Stimulated activated CD4-positive, alpha-beta T cell treated with anti-CD3 and anti-CD28 coated beads, Interleukin-1b, Interleukin-23, amount 100 ng/mL, for 1 hour (primary cell): ENCODE measurements around the gene NRG3.

Source experiments
- DNase-seq, 2 donors: peaks; one replicate each; pipeline ENCODE4 v3.0.0-alpha.2; 2020; ENCODE audit warnings: low read depth in 2 of 2

Gene NRG3

GRCh38 chr10:82565197-82565575 is 690.2 kb downstream of the NRG3 start:
- no peak for DNase-seq

DNA sequence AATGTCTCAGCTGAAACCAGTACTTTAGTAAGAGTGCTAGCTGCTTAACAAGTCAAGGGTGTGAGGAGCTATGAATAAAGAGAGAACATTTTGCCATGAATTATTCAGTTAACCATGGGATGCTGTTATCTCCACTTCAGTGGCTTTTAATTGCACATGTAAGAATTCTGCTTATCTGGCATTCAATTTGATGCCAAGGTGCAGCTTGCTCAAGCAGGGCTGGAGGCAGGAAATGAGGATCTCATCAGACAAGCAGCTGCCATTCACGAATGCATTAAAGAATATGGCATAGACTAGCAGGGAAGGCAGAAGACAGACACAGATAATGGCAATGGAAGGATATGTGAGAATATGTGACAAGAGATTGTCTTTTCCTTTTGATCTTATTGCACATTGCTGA is 697.8 kb downstream of the NRG3 start:
- DNase-seq: no peak

GRCh38 chr10:82574081-82574480 is 699.1 kb downstream of the NRG3 start:
- no peak for DNase-seq

DNA sequence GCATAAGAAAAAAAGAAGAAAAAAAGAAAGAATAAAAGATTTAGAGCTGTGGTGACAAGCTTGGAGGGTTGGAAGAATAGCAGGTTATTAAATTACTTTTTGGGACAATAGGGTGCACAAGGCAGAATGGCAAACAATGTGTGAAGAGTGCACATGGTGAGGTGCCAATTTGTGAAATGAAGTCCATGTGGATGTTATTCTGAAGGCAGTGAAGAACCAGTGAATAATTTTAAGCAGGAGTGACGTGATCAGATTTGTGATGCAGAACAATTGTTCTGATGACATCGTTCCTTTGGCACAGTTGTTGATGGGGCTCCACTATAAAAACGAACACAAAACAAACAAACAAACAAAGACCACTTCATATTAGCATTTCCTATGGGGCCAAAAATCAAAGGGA is 700.3 kb downstream of the NRG3 start:
- no peak for DNase-seq

- DNase-seq: no peak
Observed at GRCh38 chr10:82576093-82576492, 701.1 kb downstream of the NRG3 start.

- DNase-seq: no peak
Observed at GRCh38 chr10:82581940-82582339, 706.9 kb downstream of the NRG3 start.

- no peak for DNase-seq
Observed at GRCh38 chr10:82591421-82591820, 716.4 kb downstream of the NRG3 start.

GRCh38 chr10:82597840-82598239 is 722.8 kb downstream of the NRG3 start:
- DNase-seq: no peak

DNA sequence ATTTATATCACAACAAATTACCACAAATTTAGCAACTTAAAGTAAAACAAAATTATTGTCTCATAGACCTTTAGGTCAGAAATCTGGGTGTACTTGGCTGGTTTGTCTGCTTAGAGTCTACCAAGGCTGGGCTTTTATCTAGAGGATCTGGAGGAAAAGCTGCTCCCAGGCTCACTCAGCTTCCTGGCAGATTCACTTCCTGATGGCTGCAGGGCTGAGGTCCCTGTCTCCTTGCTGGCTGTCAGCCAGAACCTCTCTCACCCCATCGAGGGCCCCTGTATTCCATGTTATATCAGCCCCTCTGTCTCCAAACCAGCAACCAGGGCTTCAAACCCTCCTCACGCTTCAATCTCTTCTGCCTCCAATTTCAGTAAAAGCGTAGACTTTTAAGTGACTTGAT is 734.9 kb downstream of the NRG3 start:
- DNase-seq: no peak

- DNase-seq: no peak
Observed at GRCh38 chr10:82618007-82618406, 743.0 kb downstream of the NRG3 start.

- no peak for DNase-seq
Observed at GRCh38 chr10:82621680-82622079, 746.7 kb downstream of the NRG3 start.

DNA sequence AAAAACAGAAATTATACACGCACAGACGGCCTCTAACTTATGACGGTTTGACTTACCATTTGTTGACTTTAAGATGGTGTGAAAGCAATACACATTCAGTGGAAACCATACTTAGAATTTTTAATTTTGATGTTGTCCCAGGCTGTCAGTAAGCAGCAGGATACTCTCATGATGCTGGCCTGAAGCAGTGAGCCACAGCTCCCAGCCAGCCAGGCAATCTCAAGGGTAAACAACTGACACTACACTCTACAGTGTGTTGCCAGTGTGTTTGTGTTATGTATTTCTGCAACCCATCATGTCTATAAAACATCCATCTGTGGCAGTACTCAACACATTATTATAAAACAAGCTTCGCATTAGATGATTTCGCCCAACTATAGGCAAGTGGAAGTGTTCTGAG is 747.5 kb downstream of the NRG3 start:
- no peak for DNase-seq

GRCh38 chr10:82625512-82626189 is 750.7 kb downstream of the NRG3 start:
- DNase-seq: no peak

- no peak for DNase-seq
Observed at GRCh38 chr10:82628373-82628772, 753.4 kb downstream of the NRG3 start.

DNA sequence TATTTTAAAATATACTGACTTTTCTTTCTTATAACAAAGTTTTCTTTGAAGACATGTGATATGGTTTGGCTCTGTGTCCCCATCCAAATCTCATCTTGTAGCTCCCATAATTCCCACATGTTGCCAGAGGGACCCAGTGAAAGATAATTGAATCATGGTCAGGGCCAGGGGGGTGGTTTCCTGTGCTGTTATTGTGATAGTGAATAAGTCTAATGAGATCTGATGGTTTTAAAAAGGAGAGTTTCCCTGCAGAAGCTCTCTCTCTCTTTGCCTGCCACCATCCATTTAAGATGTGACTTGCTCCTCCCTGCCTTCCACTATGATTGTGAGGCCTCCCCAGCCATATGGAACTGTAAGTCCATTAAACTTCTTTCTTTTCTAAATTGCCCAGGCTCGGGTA is 768.1 kb downstream of the NRG3 start:
- no peak for DNase-seq

DNA sequence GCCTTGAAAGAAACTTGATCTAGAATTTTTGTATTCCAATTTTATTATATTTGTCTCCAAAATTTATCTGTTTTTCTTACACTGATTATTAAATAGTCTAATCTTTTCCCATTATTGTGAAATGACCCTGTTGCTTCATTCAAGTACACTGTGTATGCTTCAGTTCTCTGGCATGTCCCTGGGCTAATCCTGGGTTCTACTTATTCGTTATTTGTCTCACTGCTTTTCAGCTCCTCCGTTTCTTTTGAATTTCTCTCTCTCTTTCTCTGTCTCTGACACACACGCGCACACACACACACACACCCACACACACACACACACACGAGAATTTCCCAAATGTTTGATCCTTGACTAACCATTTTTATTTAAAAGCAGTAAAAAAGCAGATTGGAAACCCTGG is 768.6 kb downstream of the NRG3 start:
- DNase-seq: no peak

GRCh38 chr10:82645221-82645620 is 770.2 kb downstream of the NRG3 start:
- DNase-seq: no peak

GRCh38 chr10:82653244-82654155 is 778.5 kb downstream of the NRG3 start:
- DNase-seq: no peak

GRCh38 chr10:82660205-82660604 is 785.2 kb downstream of the NRG3 start:
- no peak for DNase-seq

DNA sequence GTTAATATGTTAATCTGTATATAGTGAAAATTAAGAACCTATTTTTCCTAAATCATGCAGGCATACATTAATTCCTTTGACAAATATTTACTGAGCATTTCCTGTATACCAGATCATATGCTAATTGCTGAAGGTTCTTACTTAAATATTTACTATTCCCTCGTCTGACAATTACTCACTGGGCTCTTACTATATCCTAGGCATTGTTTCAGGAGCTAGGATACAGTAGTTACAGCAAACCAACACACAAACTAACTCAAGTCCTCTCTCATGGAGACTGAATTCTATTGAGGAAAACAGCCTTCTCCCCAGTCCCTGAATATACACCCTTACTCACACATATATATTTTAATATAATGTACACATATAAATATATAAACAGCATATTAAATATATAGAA is 786.0 kb downstream of the NRG3 start:
- no peak for DNase-seq

DNA sequence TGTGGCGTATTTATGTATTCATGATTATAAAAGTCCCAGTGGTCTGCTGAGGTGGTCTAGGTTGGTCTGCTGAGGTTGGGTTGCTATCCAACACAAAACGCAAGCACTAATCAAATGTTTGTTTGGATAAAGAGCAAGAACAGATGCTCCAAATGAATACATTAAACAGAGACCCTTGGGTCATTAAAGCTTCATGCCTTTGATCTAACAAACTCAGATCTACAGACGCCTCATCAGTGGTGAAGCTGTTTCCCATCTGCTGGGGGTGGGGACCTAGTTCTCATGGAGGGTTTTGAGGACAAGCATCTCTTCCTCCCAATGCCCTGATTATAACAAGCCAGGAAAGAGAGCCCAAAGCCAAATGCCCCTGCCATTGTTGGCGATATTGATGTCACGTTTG is 786.7 kb downstream of the NRG3 start:
- no peak for DNase-seq

DNA sequence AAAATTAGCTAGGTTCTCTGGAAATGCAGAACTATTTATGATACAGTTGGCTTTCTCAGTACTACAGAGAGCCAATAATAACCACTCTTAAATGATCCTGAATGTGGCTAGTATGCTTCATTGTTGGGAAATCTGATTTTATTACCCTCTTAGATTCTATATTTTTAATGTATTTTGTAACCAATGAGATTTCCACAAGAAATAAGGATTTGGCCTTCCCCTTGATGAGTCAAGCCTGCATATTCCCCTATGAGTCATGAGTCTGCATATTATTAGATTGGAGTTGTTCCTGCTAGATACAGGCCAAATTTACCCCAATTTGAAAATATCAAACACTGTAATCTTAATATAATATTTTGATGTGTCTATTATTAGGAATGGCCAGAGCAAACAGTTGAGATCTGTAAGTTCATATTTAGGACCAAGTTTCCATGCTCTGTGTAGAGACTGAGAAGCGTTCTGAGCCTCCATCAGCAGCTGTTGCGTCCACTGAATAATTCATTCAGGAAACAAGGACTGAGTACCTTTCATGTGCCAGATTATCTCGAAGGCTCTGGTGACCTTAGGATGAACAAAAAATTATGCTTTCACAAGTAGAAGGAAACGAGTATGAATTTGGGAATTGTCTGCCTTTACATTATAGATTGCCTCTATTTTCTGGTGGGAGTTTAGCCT is 793.4 kb downstream of the NRG3 start:
- DNase-seq: no peak

GRCh38 chr10:82674036-82674435 is 799.0 kb downstream of the NRG3 start:
- DNase-seq: no peak
